Measurements from ENCODE around the gene USP53.
"Not testable (repeated sequence)": the region's sequence is repeated elsewhere in the genome, so short reads cannot be mapped to it uniquely, and the experiment has no call there.

Gene USP53

GRCh38 chr4:119315036-119315435, 102.5 kb downstream of the USP53 start:
- no peak for DNase-seq

- no peak for DNase-seq
Measured at GRCh38 chr4:119317990-119318389, 105.5 kb downstream of the USP53 start.

- no peak for DNase-seq
Measured at GRCh38 chr4:119321921-119322687, 109.6 kb downstream of the USP53 start, which contains the start of gene FABP2. Gene FABP2, minus strand, starts transcription at chr4:119322138. Its CDS starts 36 bp downstream, at chr4:119322102.

GRCh38 chr4:119328695-119329094, 116.2 kb downstream of the USP53 start:
- no peak for DNase-seq

GRCh38 chr4:119329835-119330620, 117.5 kb downstream of the USP53 start:
- DNase-seq: no peak

GRCh38 chr4:119336332-119336979, 123.9 kb downstream of the USP53 start:
- not testable (repeated sequence) for DNase-seq

GRCh38 chr4:119337010-119337409, 124.5 kb downstream of the USP53 start:
- no peak for DNase-seq

- not testable (repeated sequence) for DNase-seq
Measured at GRCh38 chr4:119339895-119340294, 127.4 kb downstream of the USP53 start.

GRCh38 chr4:119343293-119343692, 130.8 kb downstream of the USP53 start:
- not testable (repeated sequence) for DNase-seq

Data from amygdala (tissue), 56 donors.